Type B pancreatic cell (in vitro differentiated cells): Measurements from ENCODE around the gene SLK. TPM values are rescaled to one million over a fixed set of nuclear protein-coding genes. Genes with fewer than 3 reads are reported as not detected.
A peak's percentile ranks its signal among the peaks of the same experiment; 100 is the strongest.

Source experiments
- DNase-seq: peaks from one replicate; pipeline ENCODE4 v3.0.0; 2021; ENCODE audit warnings: mixed read lengths; ENCODE audit not compliant: unreplicated experiment; ENCODE audit errors: extremely low spot score
- H3K27ac Mint-ChIP-seq: 2 replicates; pipeline ENCODE4 v1.8.0; 2021; ENCODE audit warnings: mild to moderate bottlenecking, mixed read lengths
- H3K27me3 Mint-ChIP-seq: 2 replicates; pipeline ENCODE4 v1.8.0; 2021; ENCODE audit warnings: mixed read lengths
- H3K36me3 Mint-ChIP-seq: 2 replicates; pipeline ENCODE4 v1.8.0; 2021; ENCODE audit warnings: mixed read lengths
- H3K4me1 Mint-ChIP-seq: one replicate; pipeline ENCODE4 v1.8.0; 2021; ENCODE audit warnings: mixed read lengths; ENCODE audit not compliant: unreplicated experiment
- H3K4me3 Mint-ChIP-seq: 2 replicates; pipeline ENCODE4 v1.8.0; 2021; ENCODE audit warnings: mild to moderate bottlenecking, mixed read lengths
- H3K9me3 Mint-ChIP-seq: 2 replicates; pipeline ENCODE4 v1.8.0; 2021; ENCODE audit warnings: mixed read lengths
- CTCF ChIP-seq: fragments of 200-600 bp; sonication (generic); conservative IDR thresholded peaks from 2 replicates; pipeline ENCODE4 v1.5.0; 2021; ENCODE audit warnings: antibody characterized with exemption, mild to moderate bottlenecking
- total RNA-seq: library from RNA; stranded (reverse); gene quantifications from 2 replicates; pipeline ENCODE4 v1.2.1, GENCODE V29; 2021; ENCODE audit warnings: low replicate concordance

SLK gene
- total RNA-seq, 1 donor from 2014 or later, result 61.6 TPM

GRCh38 chr10:103958996-103959395 is 7.9 kb upstream of the SLK start:
- no peak for TF ChIP-seq CTCF
- H3K4me3 Mint-ChIP-seq, result no peak overlapping the region
- peaks cover 3% of the 10 kb centered on the region for H3K36me3 Mint-ChIP-seq
- peaks cover 6% of the 10 kb centered on the region for H3K9me3 Mint-ChIP-seq
- H3K27me3 Mint-ChIP-seq, result no peaks in the 10 kb centered on the region
- no peak for DNase-seq
- H3K4me1 Mint-ChIP-seq, result no peaks in the 10 kb centered on the region
- H3K27ac Mint-ChIP-seq, result no peak overlapping the region

- Mint-ChIP-seq H3K4me3 (no peak overlapping the region), H3K27ac (no peak overlapping the region), H3K36me3 (no peaks in the 10 kb centered on the region), H3K9me3 (no peaks in the 10 kb centered on the region), H3K4me1 (no peaks in the 10 kb centered on the region), H3K27me3 (no peaks in the 10 kb centered on the region)
- TF ChIP-seq CTCF, result no peak
- no peak for DNase-seq
Measured at GRCh38 chr10:103960103-103960502, 6.8 kb upstream of the SLK start.

- no peaks in the 10 kb centered on the region for H3K27me3 Mint-ChIP-seq
- peak overlapping the region; percentile 92 for H3K27ac Mint-ChIP-seq
- TF ChIP-seq CTCF, result peak; percentile 19
- peaks cover 8% of the 10 kb centered on the region for H3K36me3 Mint-ChIP-seq
- no peak for DNase-seq
- H3K4me3 Mint-ChIP-seq, result peak overlapping the region; percentile 98
- H3K4me1 Mint-ChIP-seq, result peaks cover 18% of the 10 kb centered on the region
- H3K9me3 Mint-ChIP-seq, result no peaks in the 10 kb centered on the region
Measured at GRCh38 chr10:103967448-103968071, 620 bp downstream of the SLK start.

- Mint-ChIP-seq H3K27ac (peak overlapping the region; percentile 92), H3K9me3 (no peaks in the 10 kb centered on the region), H3K36me3 (peaks cover 12% of the 10 kb centered on the region), H3K27me3 (no peaks in the 10 kb centered on the region), H3K4me1 (peaks cover 18% of the 10 kb centered on the region), H3K4me3 (peak overlapping the region; percentile 98)
- DNase-seq, result no peak
- no peak for TF ChIP-seq CTCF
Measured at GRCh38 chr10:103968441-103969391, 1.8 kb downstream of the SLK start.

GRCh38 chr10:103969436-103969835 is 2.5 kb downstream of the SLK start:
- no peak for DNase-seq
- Mint-ChIP-seq H3K4me1 (peaks cover 18% of the 10 kb centered on the region), H3K27me3 (no peaks in the 10 kb centered on the region), H3K4me3 (peak overlapping the region; percentile 98), H3K9me3 (no peaks in the 10 kb centered on the region), H3K27ac (peak overlapping the region; percentile 92), H3K36me3 (peaks cover 12% of the 10 kb centered on the region)
- TF ChIP-seq CTCF, result no peak
